Endothelial cell of umbilical vein (primary cell): ENCODE measurements around the gene TBX20. TPM values are rescaled to one million over a fixed set of nuclear protein-coding genes. Genes with fewer than 3 reads are reported as not detected.

Experiments
- BruUV-seq: library from RNA; stranded (reverse); fragments of 400-500 nt; replicated peaks from 2 replicates; lab custom pipeline; 2021; lab: Mats Ljungman, UMichigan
- CTCF ChIA-PET: fragments of 300-600, 350-600 bp; sonication (Branson Sonifier 250); formaldehyde crosslinking; loops from one replicate; lab custom pipeline; 2021; ENCODE audit warnings: antibody characterized with exemption, inconsistent platforms; lab: Charles Lee
- POLR2A ChIA-PET: fragments of 300-600, 350-600 bp; sonication (Branson Sonifier 250); formaldehyde crosslinking; loops from one replicate; lab custom pipeline; 2021; ENCODE audit warnings: antibody characterized with exemption, inconsistent platforms; lab: Charles Lee
- DNase-seq: peaks from one replicate; pipeline ENCODE4 v3.0.0-alpha.2; 2011; ENCODE audit warnings: low read depth, low spot score
- FAIRE-seq: peaks from 2 replicates; lab custom pipeline; 2011; peaks lifted over from hg19 to GRCh38; lab: Jason Lieb, UNC
- H2AFZ ChIP-seq: 2 replicates; pipeline ENCODE4 v1.6.0; 2012; ENCODE audit warnings: low read depth, low read length, control low read depth, inconsistent platforms
- H3K27ac ChIP-seq: 2 replicates; pipeline ENCODE4 v1.5.1; 2011; ENCODE audit warnings: low read depth, mild to moderate bottlenecking, control low read depth, low read length, moderate library complexity; ENCODE audit not compliant: insufficient read depth
- H3K27me3 ChIP-seq, 2 experiments: 2 replicates each; pipeline versions ENCODE4 v1.6.0 to v1.6.1; 2011; ENCODE audit warnings: low read length in 2 of 2, mixed read lengths in 1 of 2; ENCODE audit not compliant: control insufficient read depth in 2 of 2, insufficient read depth in 2 of 2
- H3K36me3 ChIP-seq, 2 experiments: 2 replicates in 1 of 2; 3 replicates in 1 of 2; pipeline ENCODE4 v1.5.1; 2011; ENCODE audit warnings: low read length in 2 of 2, mild to moderate bottlenecking in 1 of 2, moderate library complexity in 1 of 2; ENCODE audit not compliant: control insufficient read depth in 2 of 2, insufficient read depth in 2 of 2; ENCODE audit errors: extremely low read depth in 1 of 2
- H3K4me1 ChIP-seq: 3 replicates; pipeline ENCODE4 v1.5.1; 2011; ENCODE audit warnings: mild to moderate bottlenecking, low read length; ENCODE audit not compliant: control insufficient read depth, insufficient read depth; ENCODE audit errors: extremely low read depth
- H3K4me2 ChIP-seq: 2 replicates; pipeline ENCODE4 v1.6.1; 2011; ENCODE audit warnings: low read length, control low read depth, mixed read lengths; ENCODE audit not compliant: insufficient read depth
- H3K4me3 ChIP-seq, 3 experiments: fragments of 200-600 bp in 1 of 3; sonication (generic), shearing (Covaris generic) in 1 of 3; replicated peaks in 1 of 3; 2 replicates each; pipeline ENCODE4 v1.5.1; 2011 to 2016; ENCODE audit warnings: control low read depth in 3 of 3, low read length in 3 of 3, mild to moderate bottlenecking in 2 of 3, inconsistent platforms in 1 of 3, low read depth in 1 of 3, moderate library complexity in 1 of 3; ENCODE audit not compliant: insufficient read depth in 1 of 3
- H3K79me2 ChIP-seq: 2 replicates; pipeline ENCODE4 v1.6.0; 2012; ENCODE audit warnings: low read length, inconsistent platforms; ENCODE audit not compliant: control insufficient read depth, insufficient read depth
- H3K9ac ChIP-seq: replicated peaks from 2 replicates; pipeline ENCODE3; 2011; ENCODE audit warnings: low read length, control low read depth; ENCODE audit not compliant: insufficient read depth; ENCODE audit errors: extremely low read depth
- H3K9me1 ChIP-seq: replicated peaks from 3 replicates; pipeline ENCODE4 v1.6.0; 2011; ENCODE audit warnings: mild to moderate bottlenecking, low read length; ENCODE audit not compliant: control insufficient read depth, insufficient read depth; ENCODE audit errors: extremely low read depth
- H3K9me3 ChIP-seq: replicated peaks from 2 replicates; pipeline ENCODE4 v1.5.1; 2012; ENCODE audit warnings: low read length, inconsistent platforms; ENCODE audit not compliant: control insufficient read depth, insufficient read depth
- H4K20me1 ChIP-seq: replicated peaks from 2 replicates; pipeline ENCODE3; 2011; ENCODE audit warnings: mild to moderate bottlenecking, low read length; ENCODE audit not compliant: control insufficient read depth, insufficient read depth; ENCODE audit errors: extremely low read depth
- CTCF ChIP-seq, 2 donors: IDR thresholded peaks; 1 replicate in 1 of 2; 2 replicates in 1 of 2; pipeline ENCODE4 v1.5.1; 2011; ENCODE audit warnings: low read length in 2 of 2, mild to moderate bottlenecking in 2 of 2, moderate library complexity in 2 of 2, control low read depth in 1 of 2, inconsistent platforms in 1 of 2, low read depth in 1 of 2; ENCODE audit not compliant: insufficient read depth in 1 of 2; ENCODE audit errors: extremely low read depth in 1 of 2
- EZH2 ChIP-seq: IDR thresholded peaks from 2 replicates; pipeline ENCODE4 v1.6.1; 2012; ENCODE audit warnings: borderline replicate concordance, low read depth, mild to moderate bottlenecking, moderate library complexity, low read length, inconsistent platforms; ENCODE audit not compliant: severe bottlenecking
- FOS ChIP-seq: IDR thresholded peaks from 2 replicates; pipeline ENCODE4 v1.6.1; 2011; ENCODE audit warnings: mild to moderate bottlenecking, low read length, moderate library complexity, borderline replicate concordance; ENCODE audit not compliant: insufficient read depth
- GATA2 ChIP-seq: IDR thresholded peaks from 2 replicates; pipeline ENCODE4 v1.7.0; 2011; ENCODE audit warnings: low read depth, mild to moderate bottlenecking, moderate library complexity, mixed read lengths, low read length; ENCODE audit not compliant: insufficient read length, insufficient read depth
- JUN ChIP-seq: IDR thresholded peaks from 2 replicates; pipeline ENCODE4 v1.6.1; 2011; ENCODE audit warnings: borderline replicate concordance, low read depth; ENCODE audit not compliant: insufficient read length, insufficient read depth
- MAX ChIP-seq: IDR thresholded peaks from 2 replicates; pipeline ENCODE4 v1.6.1; 2011; ENCODE audit not compliant: insufficient read depth, insufficient read length
- MYC ChIP-seq: IDR thresholded peaks from one replicate; pipeline ENCODE4 v1.6.1; 2011; ENCODE audit warnings: mild to moderate bottlenecking, low read depth, low read length
- POLR2A ChIP-seq: IDR thresholded peaks from 2 replicates; pipeline ENCODE4 v1.6.1; 2012; ENCODE audit warnings: low read depth, mild to moderate bottlenecking, control low read depth, low read length
- POLR2AphosphoS5 ChIP-seq: IDR thresholded peaks from 2 replicates; pipeline ENCODE4 v1.6.1; 2012; ENCODE audit warnings: low read depth, mild to moderate bottlenecking, control low read depth, low read length, moderate library complexity; ENCODE audit not compliant: insufficient read depth
- dilution Hi-C: fragments of 300-500 bp; cut with MboI; formaldehyde crosslinking; loops from one replicate; pipeline ENCODE4 v1.15.0; 2019; ENCODE audit warnings: low sequenced_read_pairs; ENCODE audit not compliant: extremely low pct_ligation_motif_present
- intact Hi-C: fragments of 100-400 bp; cut with micrococcal nuclease; formaldehyde crosslinking; loops from one replicate; pipeline ENCODE4 v1.10.0; 2022
- polyA plus RNA-seq, 4 experiments: library from polyadenylated mRNA; depleted of rRNA in 3 of 4; stranded (reverse) in 3 of 4; unstranded in 1 of 4; fragments of >200 nt; gene quantifications; 2 replicates each; pipeline versions ENCODE4 v1.2.1 to v1.2.3, GENCODE V29; 2011 to 2012; ENCODE audit warnings: missing spikeins in 1 of 4
- total RNA-seq: library from RNA; stranded (reverse); gene quantifications from 2 replicates; pipeline ENCODE4 v1.2.3, GENCODE V29; 2021

Gene TBX20
- total and polyA plus RNA-seq, 2 donors (not counting 3 experiments of a cell fraction or from before 2014, with no cell fraction given) = not detected

- no TSS peak for BruUV-seq
- no peak for FAIRE-seq
- dilution Hi-C loops = no loop called here
- H3K4me2 ChIP-seq = no peak overlapping the region
- peaks cover 4 to 8% of the 10 kb centered on the region in 2 experiments for H3K27me3 ChIP-seq
- no peak overlapping the region for H3K27ac ChIP-seq
- ChIA-PET CTCF (no interaction called here), POLR2A (no interaction called here)
- H3K36me3 ChIP-seq = no peaks in the 10 kb centered on the region
- H3K9me3 ChIP-seq = no peaks in the 10 kb centered on the region
- no peaks in the 10 kb centered on the region for H3K4me1 ChIP-seq
- no peaks in the 10 kb centered on the region for H4K20me1 ChIP-seq
- H3K79me2 ChIP-seq = no peaks in the 10 kb centered on the region
- intact Hi-C loops = no loop called here
- H3K9ac ChIP-seq = no peak overlapping the region
- H3K9me1 ChIP-seq = no peaks in the 10 kb centered on the region
- no peak overlapping the region for H2AFZ ChIP-seq
- no peak overlapping the region for H3K4me3 ChIP-seq
- DNase-seq = no peak
- TF ChIP-seq MYC (no peak), CTCF (IDR thresholded peaks at IDR 0.05; ENCODE audit: extremely low read depth in 1 of 2, insufficient read depth in 1 of 2, low read depth in 1 of 2, low read length in 2 of 2) (no peak), POLR2A (no peak), JUN (no peak), EZH2 (no peak), GATA2 (no peak), POLR2AphosphoS5 (no peak), FOS (no peak), MAX (no peak)
Measured at GRCh38 chr7:35268953-35269352, 15.1 kb upstream of the TBX20 start.
